Naive thymus-derived CD4-positive, alpha-beta T cell (primary cell): ENCODE results near the gene ZNF358. TPM values are rescaled to one million over a fixed set of nuclear protein-coding genes. Genes with fewer than 3 reads are reported as not detected.

Source experiments
- ATAC-seq: fragments of 150-1000 bp; cut with Tn5 transposase; 2 replicates; pipeline ENCODE4 v1.10.0; 2021; ENCODE audit warnings: mild to moderate bottlenecking, moderate library complexity
- CTCF ChIA-PET: fragments of 350-600 bp; sonication (Branson Sonifier 250); formaldehyde crosslinking; loops from one replicate; lab custom pipeline; 2021; ENCODE audit warnings: antibody characterized with exemption; lab: Charles Lee
- POLR2A ChIA-PET: fragments of 350-600 bp; sonication (Branson Sonifier 250); formaldehyde crosslinking; loops from one replicate; lab custom pipeline; 2021; ENCODE audit warnings: antibody characterized with exemption, inconsistent platforms; lab: Charles Lee
- DNase-seq, 9 donors: peaks; one replicate each; pipeline versions ENCODE4 v3.0.0 to v3.0.0-alpha.2; 2020 to 2022; ENCODE audit warnings: mixed read lengths in 1 of 9
- H3K27ac ChIP-seq: one replicate; pipeline ENCODE4 v1.7.0; 2013; ENCODE audit warnings: mild to moderate bottlenecking, low read depth, low read length, moderate library complexity
- H3K27me3 ChIP-seq, 2 donors: one replicate each; pipeline ENCODE4 v1.7.0; 2013; ENCODE audit warnings: low read length in 2 of 2, mild to moderate bottlenecking in 2 of 2, moderate library complexity in 2 of 2; ENCODE audit not compliant: control insufficient read depth in 2 of 2, insufficient read depth in 2 of 2
- H3K36me3 ChIP-seq, 3 experiments: 1 replicate in 2 of 3; 2 replicates in 1 of 3; pipeline ENCODE4 v1.7.0; 2013; ENCODE audit warnings: low read length in 3 of 3, mild to moderate bottlenecking in 3 of 3, moderate library complexity in 1 of 3; ENCODE audit not compliant: insufficient read depth in 3 of 3, control insufficient read depth in 2 of 3
- H3K4me1 ChIP-seq, 2 donors: one replicate each; pipeline ENCODE4 v1.7.0; 2013; ENCODE audit warnings: low read length in 2 of 2, mild to moderate bottlenecking in 2 of 2, moderate library complexity in 1 of 2; ENCODE audit not compliant: control insufficient read depth in 2 of 2, insufficient read depth in 2 of 2
- H3K4me3 ChIP-seq: 2 replicates; pipeline ENCODE4 v1.7.0; 2013; ENCODE audit warnings: mild to moderate bottlenecking, low read length
- H3K9me3 ChIP-seq, 3 experiments: 1 replicate in 2 of 3; 2 replicates in 1 of 3; pipeline ENCODE4 v1.7.0; 2013; ENCODE audit warnings: low read length in 3 of 3; ENCODE audit not compliant: control insufficient read depth in 2 of 3
- H3K27ac Mint-ChIP-seq, 9 donors: one replicate each; pipeline ENCODE4 v1.8.0; 2020 to 2022; ENCODE audit warnings: mixed read lengths in 9 of 9, mild to moderate bottlenecking in 8 of 9, moderate library complexity in 5 of 9, inconsistent platforms in 2 of 9
- H3K27me3 Mint-ChIP-seq, 5 donors: one replicate each; pipeline ENCODE4 v1.8.0; 2021 to 2022; ENCODE audit warnings: mixed read lengths in 5 of 5, mild to moderate bottlenecking in 1 of 5
- H3K36me3 Mint-ChIP-seq, 5 donors: one replicate each; pipeline ENCODE4 v1.8.0; 2020 to 2022; ENCODE audit warnings: mixed read lengths in 5 of 5, mild to moderate bottlenecking in 3 of 5, inconsistent platforms in 1 of 5
- H3K4me1 Mint-ChIP-seq, 7 donors: one replicate each; pipeline ENCODE4 v1.8.0; 2020 to 2022; ENCODE audit warnings: mixed read lengths in 7 of 7, mild to moderate bottlenecking in 3 of 7, inconsistent platforms in 1 of 7
- H3K4me3 Mint-ChIP-seq, 10 donors: one replicate each; pipeline ENCODE4 v1.8.0; 2020 to 2022; ENCODE audit warnings: mild to moderate bottlenecking in 10 of 10, mixed read lengths in 10 of 10, moderate library complexity in 6 of 10, inconsistent platforms in 2 of 10
- H3K9me3 Mint-ChIP-seq, 11 donors: one replicate each; pipeline ENCODE4 v1.8.0; 2020 to 2022; ENCODE audit warnings: mixed read lengths in 11 of 11, mild to moderate bottlenecking in 4 of 11, inconsistent platforms in 1 of 11, moderate library complexity in 1 of 11
- intact Hi-C, 2 donors: fragments of 100-400 bp; cut with micrococcal nuclease; formaldehyde crosslinking; loops; one replicate each; pipeline ENCODE4 v1.15.1; 2023
- polyA plus RNA-seq, 2 donors: library from polyadenylated mRNA; unstranded; fragments of 300-500 nt; fragmentation: Illumina TruSeq; gene quantifications; one replicate each; pipeline ENCODE4 v1.2.3, GENCODE V29; 2021
- total RNA-seq, 6 experiments: library from RNA in 5 of 6; stranded (reverse) in 5 of 6; gene quantifications; 1 replicate in 5 of 6; 2 replicates in 1 of 6; pipeline ENCODE4 v1.2.3 and lab custom pipeline; 2021 to 2026

ZNF358 gene
- total and polyA plus RNA-seq, 7 experiments from 2014 or later, result 1.4 to 10.1 (median 7.1) TPM

- ChIA-PET POLR2A (interaction anchor here (0.5 kb wide), 1 partner anchor 66 kb away, joined by 3 read pairs; no protein-coding TSS in a partner anchor), CTCF (no interaction called here)
- Histone ChIP-seq H3K4me3 (no peak overlapping the region), H3K36me3 (peaks cover 0 to 53% (median 8%) of the 10 kb centered on the region in 3 experiments), H3K9me3 (no peaks in the 10 kb centered on the region), H3K4me1 (no peaks in the 10 kb centered on the region), H3K27me3 (no peaks in the 10 kb centered on the region), H3K27ac (no peak overlapping the region)
- H3K27me3 Mint-ChIP-seq, result no peaks in the 10 kb centered on the region
- H3K36me3 Mint-ChIP-seq, result peaks cover 4 to 29% (median 13%) of the 10 kb centered on the region in 5 donors
- DNase-seq (no peak), ATAC-seq (no peak)
- peaks cover 0 to 4% (median 0%) of the 10 kb centered on the region in 11 donors for H3K9me3 Mint-ChIP-seq
- peak overlapping the region in 1 of 9 donors; percentile 12 for H3K27ac Mint-ChIP-seq
- H3K4me3 Mint-ChIP-seq, result no peak overlapping the region
- peaks cover 0 to 2% (median 0%) of the 10 kb centered on the region in 7 donors for H3K4me1 Mint-ChIP-seq
- intact Hi-C loops, result no loop called here
Measured at GRCh38 chr19:7560255-7560654, 44.4 kb downstream of the ZNF358 start.

- H3K27me3 Mint-ChIP-seq, result no peaks in the 10 kb centered on the region
- Histone ChIP-seq H3K36me3 (peaks cover 0 to 43% (median 4%) of the 10 kb centered on the region in 3 experiments), H3K27ac (no peak overlapping the region), H3K27me3 (no peaks in the 10 kb centered on the region), H3K9me3 (no peaks in the 10 kb centered on the region), H3K4me3 (no peak overlapping the region), H3K4me1 (no peaks in the 10 kb centered on the region)
- ChIA-PET POLR2A (interaction anchor here (0.6 kb wide), 1 partner anchor 826 kb away, joined by 5 read pairs; no protein-coding TSS in a partner anchor), CTCF (interaction anchor here (0.6 kb wide), 1 partner anchor 509 kb away, joined by 4 read pairs; no protein-coding TSS in a partner anchor)
- DNase-seq (no peak), ATAC-seq (peak; percentile 31)
- peaks cover 0 to 4% (median 0%) of the 10 kb centered on the region in 11 donors for H3K9me3 Mint-ChIP-seq
- intact Hi-C loops, result no loop called here
- no peak overlapping the region for H3K27ac Mint-ChIP-seq
- H3K4me1 Mint-ChIP-seq, result peaks cover 0 to 2% (median 0%) of the 10 kb centered on the region in 7 donors
- peaks cover 4 to 26% (median 13%) of the 10 kb centered on the region in 5 donors for H3K36me3 Mint-ChIP-seq
- H3K4me3 Mint-ChIP-seq, result no peak overlapping the region
Measured at GRCh38 chr19:7561325-7561724, 45.4 kb downstream of the ZNF358 start.

GRCh38 chr19:7562646-7563393 is 46.9 kb downstream of the ZNF358 start:
- intact Hi-C loops, result no loop called here
- peaks cover 4 to 23% (median 11%) of the 10 kb centered on the region in 5 donors for H3K36me3 Mint-ChIP-seq

GRCh38 chr19:7564866-7565265 is 49.0 kb downstream of the ZNF358 start:
- DNase-seq (no peak), ATAC-seq (no peak)
- Mint-ChIP-seq H3K4me1 (peaks cover 0 to 5% (median 0%) of the 10 kb centered on the region in 7 donors), H3K9me3 (peaks cover 0 to 4% (median 0%) of the 10 kb centered on the region in 11 donors), H3K36me3 (peaks cover 4 to 13% (median 5%) of the 10 kb centered on the region in 5 donors), H3K4me3 (no peak overlapping the region), H3K27ac (no peak overlapping the region), H3K27me3 (no peaks in the 10 kb centered on the region)
- no peaks in the 10 kb centered on the region for H3K9me3 ChIP-seq
- intact Hi-C loops, result no loop called here
- ChIA-PET CTCF (no interaction called here), POLR2A (interaction anchor here (0.6 kb wide), 2 partner anchors 10 to 1440 kb away, joined by 3 to 4 read pairs; no protein-coding TSS in a partner anchor)
- H3K4me1 ChIP-seq, result no peaks in the 10 kb centered on the region
- no peaks in the 10 kb centered on the region for H3K27me3 ChIP-seq
- H3K4me3 ChIP-seq, result no peak overlapping the region
- peaks cover 0 to 13% (median 0%) of the 10 kb centered on the region in 3 experiments for H3K36me3 ChIP-seq
- H3K27ac ChIP-seq, result no peak overlapping the region

More at GRCh38 chr19:7562646-7563393, 46.9 kb downstream of the ZNF358 start:
- Histone ChIP-seq H3K27ac (no peak overlapping the region), H3K4me1 (no peaks in the 10 kb centered on the region), H3K27me3 (no peaks in the 10 kb centered on the region), H3K36me3 (peaks cover 0 to 29% (median 0%) of the 10 kb centered on the region in 3 experiments), H3K4me3 (no peak overlapping the region), H3K9me3 (no peaks in the 10 kb centered on the region)
- ATAC-seq, result no peak
- DNase-seq, result peak in 1 of 9 donors; percentile 5
- ChIA-PET CTCF (interaction anchor here (0.5 kb wide), 1 partner anchor 165 kb away, joined by 4 read pairs; no protein-coding TSS in a partner anchor), POLR2A (no interaction called here)
- no peaks in the 10 kb centered on the region for H3K27me3 Mint-ChIP-seq
- no peak overlapping the region for H3K4me3 Mint-ChIP-seq
- no peak overlapping the region for H3K27ac Mint-ChIP-seq
- H3K9me3 Mint-ChIP-seq, result peaks cover 0 to 4% (median 0%) of the 10 kb centered on the region in 11 donors
- peaks cover 0 to 2% (median 0%) of the 10 kb centered on the region in 7 donors for H3K4me1 Mint-ChIP-seq

GRCh38 chr19:7565332-7565731 is 49.4 kb downstream of the ZNF358 start:
- ChIA-PET POLR2A (no interaction called here), CTCF (no interaction called here)
- H3K27ac ChIP-seq, result no peak overlapping the region
- peaks cover 1 to 10% (median 2%) of the 10 kb centered on the region in 5 donors for H3K36me3 Mint-ChIP-seq
- H3K27me3 Mint-ChIP-seq, result no peaks in the 10 kb centered on the region
- no peak overlapping the region for H3K4me3 Mint-ChIP-seq
- H3K4me3 ChIP-seq, result no peak overlapping the region
- H3K4me1 ChIP-seq, result no peaks in the 10 kb centered on the region
- no peak for ATAC-seq
- intact Hi-C loops, result no loop called here
- peaks cover 0 to 5% (median 0%) of the 10 kb centered on the region in 7 donors for H3K4me1 Mint-ChIP-seq
- no peak for DNase-seq
- peaks cover 0 to 10% (median 0%) of the 10 kb centered on the region in 3 experiments for H3K36me3 ChIP-seq
- H3K27ac Mint-ChIP-seq, result no peak overlapping the region
- H3K27me3 ChIP-seq, result no peaks in the 10 kb centered on the region
- peaks cover 0 to 1% (median 0%) of the 10 kb centered on the region in 11 donors for H3K9me3 Mint-ChIP-seq
- H3K9me3 ChIP-seq, result no peaks in the 10 kb centered on the region
